ENCODE results near the gene REXO5. TPM values are rescaled to one million over a fixed set of nuclear protein-coding genes. Genes with fewer than 3 reads are reported as not detected.

Gene REXO5
- total RNA-seq, 2 donors from 2014 or later: 16.5 to 23.8 TPM

- DNase-seq: no peak
- no peaks in the 10 kb centered on the region for H3K27me3 Mint-ChIP-seq (ENCODE audit: low read depth)
- peak; percentile 37 to 50 for ATAC-seq (replicated peaks in 1 of 2)
- no peak overlapping the region for H3K4me3 Mint-ChIP-seq
- H3K36me3 Mint-ChIP-seq (ENCODE audit: insufficient read depth in 2 of 2): peaks cover 2 to 8% of the 10 kb centered on the region in 2 donors
- H3K4me1 Mint-ChIP-seq (ENCODE audit: low read depth): peaks cover 18% of the 10 kb centered on the region
- no peaks in the 10 kb centered on the region for H3K9me3 Mint-ChIP-seq
- H3K27ac Mint-ChIP-seq: peak overlapping the region; percentile 44
Measured at GRCh38 chr16:20844588-20844987, 38.3 kb downstream of the REXO5 start.

- Mint-ChIP-seq H3K9me3 (no peaks in the 10 kb centered on the region), H3K36me3 (ENCODE audit: insufficient read depth in 2 of 2) (peaks cover 2 to 8% of the 10 kb centered on the region in 2 donors), H3K27me3 (ENCODE audit: low read depth) (no peaks in the 10 kb centered on the region), H3K4me3 (no peak overlapping the region), H3K27ac (no peak overlapping the region), H3K4me1 (ENCODE audit: low read depth) (peaks cover 22% of the 10 kb centered on the region)
- no peak for ATAC-seq (replicated peaks in 1 of 2)
- DNase-seq: no peak
Measured at GRCh38 chr16:20846030-20846429, 39.7 kb downstream of the REXO5 start.

- H3K27ac Mint-ChIP-seq: no peak overlapping the region
- DNase-seq (no peak), ATAC-seq (replicated peaks in 1 of 2) (no peak)
- peaks cover 22% of the 10 kb centered on the region for H3K4me1 Mint-ChIP-seq (ENCODE audit: low read depth)
- H3K4me3 Mint-ChIP-seq: no peak overlapping the region
- peaks cover 0 to 6% of the 10 kb centered on the region in 2 donors for H3K36me3 Mint-ChIP-seq (ENCODE audit: insufficient read depth in 2 of 2)
- H3K9me3 Mint-ChIP-seq: no peaks in the 10 kb centered on the region
- H3K27me3 Mint-ChIP-seq (ENCODE audit: low read depth): no peaks in the 10 kb centered on the region
Measured at GRCh38 chr16:20846551-20846950, 40.2 kb downstream of the REXO5 start.

- no peaks in the 10 kb centered on the region for H3K27me3 Mint-ChIP-seq (ENCODE audit: low read depth)
- H3K4me3 Mint-ChIP-seq: no peak overlapping the region
- H3K27ac Mint-ChIP-seq: no peak overlapping the region
- H3K4me1 Mint-ChIP-seq (ENCODE audit: low read depth): peaks cover 22% of the 10 kb centered on the region
- H3K36me3 Mint-ChIP-seq (ENCODE audit: insufficient read depth in 2 of 2): peaks cover 0 to 4% of the 10 kb centered on the region in 2 donors
- ATAC-seq (replicated peaks in 1 of 2) (no peak), DNase-seq (no peak)
- H3K9me3 Mint-ChIP-seq: no peaks in the 10 kb centered on the region
Measured at GRCh38 chr16:20847550-20847949, 41.2 kb downstream of the REXO5 start.

GRCh38 chr16:20849589-20850390 is 43.5 kb downstream of the REXO5 start:
- no peaks in the 10 kb centered on the region for H3K27me3 Mint-ChIP-seq (ENCODE audit: low read depth)
- no peaks in the 10 kb centered on the region for H3K36me3 Mint-ChIP-seq (ENCODE audit: insufficient read depth in 2 of 2)
- H3K4me3 Mint-ChIP-seq: no peak overlapping the region
- ATAC-seq (replicated peaks in 1 of 2) (peak in 1 of 2 donors; percentile 56), DNase-seq (peak; percentile 58 to 68)
- no peak overlapping the region for H3K27ac Mint-ChIP-seq
- H3K9me3 Mint-ChIP-seq: no peaks in the 10 kb centered on the region
- H3K4me1 Mint-ChIP-seq (ENCODE audit: low read depth): peaks cover 10% of the 10 kb centered on the region

- Mint-ChIP-seq H3K4me3 (no peak overlapping the region), H3K27me3 (ENCODE audit: low read depth) (no peaks in the 10 kb centered on the region), H3K9me3 (no peaks in the 10 kb centered on the region), H3K4me1 (ENCODE audit: low read depth) (peaks cover 4% of the 10 kb centered on the region), H3K27ac (no peak overlapping the region), H3K36me3 (ENCODE audit: insufficient read depth in 2 of 2) (no peaks in the 10 kb centered on the region)
- no peak for ATAC-seq (replicated peaks in 1 of 2)
- no peak for DNase-seq
Measured at GRCh38 chr16:20850981-20851380, 44.7 kb downstream of the REXO5 start.

GRCh38 chr16:20851601-20852000 is 45.3 kb downstream of the REXO5 start:
- Mint-ChIP-seq H3K4me3 (no peak overlapping the region), H3K27me3 (ENCODE audit: low read depth) (no peaks in the 10 kb centered on the region), H3K27ac (no peak overlapping the region), H3K4me1 (ENCODE audit: low read depth) (peaks cover 4% of the 10 kb centered on the region), H3K36me3 (ENCODE audit: insufficient read depth in 2 of 2) (no peaks in the 10 kb centered on the region), H3K9me3 (no peaks in the 10 kb centered on the region)
- DNase-seq (no peak), ATAC-seq (replicated peaks in 1 of 2) (no peak)

GRCh38 chr16:20853143-20853542 is 46.8 kb downstream of the REXO5 start:
- DNase-seq (no peak), ATAC-seq (replicated peaks in 1 of 2) (no peak)
- H3K9me3 Mint-ChIP-seq: no peaks in the 10 kb centered on the region
- no peaks in the 10 kb centered on the region for H3K27me3 Mint-ChIP-seq (ENCODE audit: low read depth)
- peak overlapping the region; percentile 14 for H3K27ac Mint-ChIP-seq
- H3K4me1 Mint-ChIP-seq (ENCODE audit: low read depth): peaks cover 4% of the 10 kb centered on the region
- H3K36me3 Mint-ChIP-seq (ENCODE audit: insufficient read depth in 2 of 2): no peaks in the 10 kb centered on the region
- no peak overlapping the region for H3K4me3 Mint-ChIP-seq

GRCh38 chr16:20853981-20854620 is 47.8 kb downstream of the REXO5 start:
- no peak overlapping the region for H3K4me3 Mint-ChIP-seq
- H3K4me1 Mint-ChIP-seq (ENCODE audit: low read depth): peaks cover 4% of the 10 kb centered on the region
- no peaks in the 10 kb centered on the region for H3K27me3 Mint-ChIP-seq (ENCODE audit: low read depth)
- no peaks in the 10 kb centered on the region for H3K36me3 Mint-ChIP-seq (ENCODE audit: insufficient read depth in 2 of 2)
- H3K27ac Mint-ChIP-seq: peak overlapping the region; percentile 48
- no peaks in the 10 kb centered on the region for H3K9me3 Mint-ChIP-seq
- ATAC-seq (replicated peaks in 1 of 2): no peak
- DNase-seq: no peak

GRCh38 chr16:20854963-20855362 is 48.6 kb downstream of the REXO5 start:
- H3K36me3 Mint-ChIP-seq (ENCODE audit: insufficient read depth in 2 of 2): peaks cover 0 to 3% of the 10 kb centered on the region in 2 donors
- H3K4me3 Mint-ChIP-seq: no peak overlapping the region
- H3K9me3 Mint-ChIP-seq: no peaks in the 10 kb centered on the region
- no peak for ATAC-seq (replicated peaks in 1 of 2)
- no peak for DNase-seq
- no peak overlapping the region for H3K27ac Mint-ChIP-seq
- no peaks in the 10 kb centered on the region for H3K27me3 Mint-ChIP-seq (ENCODE audit: low read depth)
- peaks cover 3% of the 10 kb centered on the region for H3K4me1 Mint-ChIP-seq (ENCODE audit: low read depth)

GRCh38 chr16:20857281-20857680 is 51.0 kb downstream of the REXO5 start:
- ATAC-seq (replicated peaks in 1 of 2): no peak
- Mint-ChIP-seq H3K9me3 (no peaks in the 10 kb centered on the region), H3K27me3 (ENCODE audit: low read depth) (no peaks in the 10 kb centered on the region), H3K36me3 (ENCODE audit: insufficient read depth in 2 of 2) (peaks cover 0 to 12% of the 10 kb centered on the region in 2 donors), H3K27ac (no peak overlapping the region), H3K4me1 (ENCODE audit: low read depth) (no peaks in the 10 kb centered on the region), H3K4me3 (no peak overlapping the region)
- no peak for DNase-seq

GRCh38 chr16:20859229-20859628 is 52.9 kb downstream of the REXO5 start:
- ATAC-seq (replicated peaks in 1 of 2): no peak
- H3K36me3 Mint-ChIP-seq (ENCODE audit: insufficient read depth in 2 of 2): peaks cover 0 to 14% of the 10 kb centered on the region in 2 donors

GRCh38 chr16:20859699-20860098 is 53.4 kb downstream of the REXO5 start:
- Mint-ChIP-seq H3K36me3 (ENCODE audit: insufficient read depth in 2 of 2) (peaks cover 0 to 14% of the 10 kb centered on the region in 2 donors), H3K4me1 (ENCODE audit: low read depth) (peaks cover 3% of the 10 kb centered on the region), H3K9me3 (no peaks in the 10 kb centered on the region), H3K27me3 (ENCODE audit: low read depth) (no peaks in the 10 kb centered on the region), H3K4me3 (no peak overlapping the region), H3K27ac (no peak overlapping the region)
- DNase-seq (no peak), ATAC-seq (replicated peaks in 1 of 2) (no peak)

More at GRCh38 chr16:20859229-20859628, 52.9 kb downstream of the REXO5 start:
- no peaks in the 10 kb centered on the region for H3K9me3 Mint-ChIP-seq
- H3K27ac Mint-ChIP-seq: no peak overlapping the region
- H3K27me3 Mint-ChIP-seq (ENCODE audit: low read depth): no peaks in the 10 kb centered on the region
- no peaks in the 10 kb centered on the region for H3K4me1 Mint-ChIP-seq (ENCODE audit: low read depth)
- DNase-seq: no peak
- H3K4me3 Mint-ChIP-seq: no peak overlapping the region

Measured in activated T-cell treated with anti-CD3 and anti-CD28 coated beads, Interleukin-2, amount 50 U/mL, for 72 hours (primary cell).